Fibroblast of mammary gland (primary cell): ENCODE measurements around the gene MGMT.

ENCODE experiments used
- DNase-seq: peaks from one replicate; pipeline ENCODE4 v3.0.0-alpha.2; 2010; ENCODE audit warnings: low read depth
- H3K4me3 ChIP-seq: 2 replicates; pipeline ENCODE4 v1.5.1; 2011; ENCODE audit warnings: low read depth, mild to moderate bottlenecking, low read length, moderate library complexity; ENCODE audit not compliant: control insufficient read depth
- TF ChIP-seq, protein P1 (sequence below): conservative IDR thresholded peaks from 2 replicates; pipeline ENCODE4 v1.5.1; 2011; ENCODE audit warnings: low read depth, low read length, inconsistent platforms; ENCODE audit not compliant: control insufficient read depth, insufficient read depth

Gene MGMT

DNA sequence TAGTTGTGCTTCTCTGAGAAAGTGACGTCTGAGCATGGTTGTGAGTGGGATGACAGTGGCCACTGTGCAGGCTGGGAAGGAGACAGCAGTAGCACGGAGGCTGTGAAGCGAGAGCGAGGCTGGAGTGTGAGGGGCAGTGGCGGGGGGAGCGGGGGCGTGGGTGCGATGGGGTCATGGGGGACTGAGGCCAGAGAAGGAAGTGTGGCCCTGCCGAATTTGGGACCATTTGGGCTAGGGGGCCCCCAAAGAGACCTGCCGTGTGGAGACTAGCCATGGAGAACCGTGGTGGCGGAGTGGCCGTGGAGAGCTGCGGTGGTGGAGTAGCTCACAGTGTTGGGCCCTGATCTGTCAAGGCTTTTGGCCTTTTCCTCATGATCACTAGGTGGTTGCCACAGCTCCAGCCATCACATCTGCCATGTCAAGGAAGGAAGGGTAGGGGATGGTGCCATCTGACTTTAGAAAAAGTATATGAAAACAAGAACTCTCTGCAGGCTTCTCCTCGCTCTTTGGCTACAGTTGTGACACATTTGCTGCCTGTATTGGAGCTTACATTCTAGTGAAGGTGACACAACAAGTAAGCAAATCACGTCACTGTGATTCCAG, 61.4 kb downstream of the MGMT start:
- no peak overlapping the region for H3K4me3 ChIP-seq
- TF ChIP-seq, protein P1, sequence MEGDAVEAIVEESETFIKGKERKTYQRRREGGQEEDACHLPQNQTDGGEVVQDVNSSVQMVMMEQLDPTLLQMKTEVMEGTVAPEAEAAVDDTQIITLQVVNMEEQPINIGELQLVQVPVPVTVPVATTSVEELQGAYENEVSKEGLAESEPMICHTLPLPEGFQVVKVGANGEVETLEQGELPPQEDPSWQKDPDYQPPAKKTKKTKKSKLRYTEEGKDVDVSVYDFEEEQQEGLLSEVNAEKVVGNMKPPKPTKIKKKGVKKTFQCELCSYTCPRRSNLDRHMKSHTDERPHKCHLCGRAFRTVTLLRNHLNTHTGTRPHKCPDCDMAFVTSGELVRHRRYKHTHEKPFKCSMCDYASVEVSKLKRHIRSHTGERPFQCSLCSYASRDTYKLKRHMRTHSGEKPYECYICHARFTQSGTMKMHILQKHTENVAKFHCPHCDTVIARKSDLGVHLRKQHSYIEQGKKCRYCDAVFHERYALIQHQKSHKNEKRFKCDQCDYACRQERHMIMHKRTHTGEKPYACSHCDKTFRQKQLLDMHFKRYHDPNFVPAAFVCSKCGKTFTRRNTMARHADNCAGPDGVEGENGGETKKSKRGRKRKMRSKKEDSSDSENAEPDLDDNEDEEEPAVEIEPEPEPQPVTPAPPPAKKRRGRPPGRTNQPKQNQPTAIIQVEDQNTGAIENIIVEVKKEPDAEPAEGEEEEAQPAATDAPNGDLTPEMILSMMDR = no peak
- no peak for DNase-seq

DNA sequence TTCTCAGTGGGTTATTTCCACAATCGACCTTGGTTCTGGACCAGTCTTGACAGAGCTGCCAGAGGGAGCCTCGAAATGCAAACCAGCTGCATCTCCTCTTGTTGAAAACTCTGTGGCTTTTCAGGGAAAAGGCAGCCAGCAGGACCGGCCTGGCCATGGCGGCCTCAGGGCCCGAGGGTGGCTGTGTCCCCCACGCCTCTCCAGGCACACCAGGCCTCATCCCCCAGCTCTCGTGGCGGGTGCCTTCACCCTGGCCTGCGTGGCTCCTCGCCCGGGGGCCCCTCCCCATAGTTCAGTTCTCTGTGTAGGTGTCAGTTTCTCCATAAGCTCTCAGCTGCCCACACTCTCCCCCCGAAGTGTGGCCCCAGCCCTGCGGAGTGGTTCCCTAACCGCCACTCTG, 63.5 kb downstream of the MGMT start:
- no peak overlapping the region for H3K4me3 ChIP-seq
- TF ChIP-seq, protein P1 = no peak
- no peak for DNase-seq

DNA sequence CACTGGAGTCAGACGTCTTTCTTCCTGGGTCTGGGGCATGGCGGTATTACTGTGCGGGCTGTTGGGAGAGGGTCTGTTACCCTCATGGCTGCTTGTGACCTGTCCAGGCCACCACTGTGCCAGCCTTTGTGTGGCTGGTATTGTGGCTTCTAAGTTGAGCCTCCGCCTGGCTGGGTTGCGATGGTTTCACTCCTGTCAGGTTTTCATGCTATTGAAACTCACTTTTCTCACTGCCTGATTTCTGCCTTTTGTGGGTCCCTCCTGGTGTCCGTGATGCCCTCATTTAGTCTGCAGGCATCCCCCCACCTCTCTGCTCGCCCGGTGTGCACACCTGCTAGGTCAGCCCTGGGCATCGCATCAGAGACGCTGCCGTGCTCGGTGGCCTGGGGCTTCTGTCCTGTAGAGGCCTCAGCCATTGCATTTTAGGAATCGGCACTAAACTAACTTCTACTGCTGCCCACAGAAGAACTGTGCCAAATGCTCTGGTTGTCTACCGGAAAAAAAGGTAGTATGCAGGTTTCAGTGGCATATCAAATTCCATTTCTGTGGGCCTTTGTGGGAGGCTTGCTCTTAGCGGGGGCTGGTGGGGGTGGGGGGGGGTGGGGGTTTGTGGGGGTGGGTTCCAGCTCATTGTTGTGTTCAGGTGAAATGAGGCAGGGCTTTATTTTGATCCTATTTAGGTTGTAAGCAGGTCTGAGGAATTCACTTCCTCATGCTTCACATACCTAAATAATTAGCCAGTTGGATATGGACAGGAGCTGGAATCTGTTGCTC, 64.3 kb downstream of the MGMT start:
- no peak overlapping the region for H3K4me3 ChIP-seq
- DNase-seq = peak; percentile 19
- TF ChIP-seq, protein P1 = no peak

DNA sequence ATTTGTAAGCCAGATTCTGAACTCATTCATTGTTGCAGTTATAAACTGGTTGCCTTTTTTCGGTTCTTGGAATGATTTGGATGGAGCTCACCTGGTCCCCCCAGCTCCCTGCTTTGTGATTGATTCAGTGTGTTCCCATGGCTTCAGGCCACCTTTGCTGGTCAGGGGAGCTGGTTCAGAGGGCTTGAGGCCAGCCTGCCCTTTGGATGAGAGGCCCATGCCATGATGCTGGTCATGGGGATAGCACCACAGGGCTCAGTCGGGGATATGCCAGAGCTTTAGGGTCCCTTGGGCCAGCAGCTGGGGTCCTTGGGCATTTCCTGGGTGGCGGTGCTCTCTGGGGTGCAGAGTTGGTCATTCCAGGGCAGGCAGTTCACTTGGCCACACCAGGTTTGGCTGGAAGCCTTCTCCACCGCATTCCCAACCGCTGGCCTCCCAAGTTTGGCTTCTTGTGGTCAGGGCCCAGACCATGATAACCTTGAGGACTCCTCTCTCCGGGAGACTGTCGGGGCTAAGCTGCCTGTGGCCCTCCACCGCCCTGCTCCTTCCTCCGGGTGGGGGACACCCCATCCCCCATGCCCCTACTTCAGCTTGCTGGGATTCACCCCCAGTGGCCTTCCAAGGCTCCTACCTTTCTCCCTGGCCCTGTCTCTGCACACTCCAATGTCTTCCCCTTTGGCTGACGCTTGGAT, 65.1 kb downstream of the MGMT start:
- no peak for DNase-seq
- no peak overlapping the region for H3K4me3 ChIP-seq

DNA sequence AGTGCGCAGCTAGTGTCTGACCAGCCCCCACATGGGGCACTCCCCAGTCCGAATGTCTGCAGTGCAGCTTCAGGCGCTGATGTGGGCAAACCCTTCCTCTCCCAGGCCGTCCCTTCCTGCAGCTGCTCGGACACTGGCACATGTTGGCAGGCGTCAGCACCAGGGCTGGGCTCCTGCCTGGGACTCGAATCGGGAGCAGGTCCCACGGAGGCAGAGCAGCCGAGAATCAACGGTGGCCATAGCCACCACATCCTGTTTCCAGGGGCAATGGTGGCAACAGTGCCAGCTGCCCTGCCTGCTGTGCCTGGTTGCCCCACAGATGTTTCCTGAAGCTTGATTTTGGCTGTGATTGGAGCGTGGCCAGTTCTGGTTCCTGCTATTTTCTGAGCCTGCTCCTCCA, 65.8 kb downstream of the MGMT start:
- TF ChIP-seq, protein P1 = no peak
- DNase-seq = no peak

More for the DNA sequence above, 65.1 kb downstream of the MGMT start:
- TF ChIP-seq, protein P1 = no peak

DNA sequence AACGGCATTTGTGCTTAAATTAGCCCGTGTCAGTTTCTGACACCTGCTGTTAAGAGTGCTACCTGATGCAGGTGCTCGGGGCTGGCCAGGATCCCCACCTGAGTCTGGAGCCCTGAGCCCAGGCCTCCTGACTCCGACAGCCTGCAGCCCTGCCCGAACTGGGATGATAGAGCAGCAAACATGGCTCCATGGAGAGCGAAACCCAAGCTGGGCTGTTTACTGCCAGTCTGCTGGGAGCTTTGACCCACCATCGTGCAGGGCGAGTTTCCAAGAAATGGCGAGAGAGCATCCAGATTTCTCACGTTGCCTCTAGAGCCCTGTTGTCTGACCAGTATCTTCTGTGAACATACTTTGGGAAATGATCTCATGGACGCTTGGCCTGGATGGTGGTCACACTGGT, 66.2 kb downstream of the MGMT start:
- TF ChIP-seq, protein P1 = no peak
- H3K4me3 ChIP-seq = no peak overlapping the region
- no peak for DNase-seq

More for the DNA sequence above, 65.8 kb downstream of the MGMT start:
- no peak overlapping the region for H3K4me3 ChIP-seq
